SHP77 (cell line): ENCODE results near the gene TGFB3.
A peak's percentile ranks its signal among the peaks of the same experiment; 100 is the strongest.
"Not testable (repeated sequence)": the region's sequence is repeated elsewhere in the genome, so short reads cannot be mapped to it uniquely, and the experiment has no call there.

Source experiments
- DNase-seq, 2 experiments: peaks; one replicate each; lab custom pipeline; 2025; lab: John Stamatoyannopoulos, UW

Gene TGFB3

DNA sequence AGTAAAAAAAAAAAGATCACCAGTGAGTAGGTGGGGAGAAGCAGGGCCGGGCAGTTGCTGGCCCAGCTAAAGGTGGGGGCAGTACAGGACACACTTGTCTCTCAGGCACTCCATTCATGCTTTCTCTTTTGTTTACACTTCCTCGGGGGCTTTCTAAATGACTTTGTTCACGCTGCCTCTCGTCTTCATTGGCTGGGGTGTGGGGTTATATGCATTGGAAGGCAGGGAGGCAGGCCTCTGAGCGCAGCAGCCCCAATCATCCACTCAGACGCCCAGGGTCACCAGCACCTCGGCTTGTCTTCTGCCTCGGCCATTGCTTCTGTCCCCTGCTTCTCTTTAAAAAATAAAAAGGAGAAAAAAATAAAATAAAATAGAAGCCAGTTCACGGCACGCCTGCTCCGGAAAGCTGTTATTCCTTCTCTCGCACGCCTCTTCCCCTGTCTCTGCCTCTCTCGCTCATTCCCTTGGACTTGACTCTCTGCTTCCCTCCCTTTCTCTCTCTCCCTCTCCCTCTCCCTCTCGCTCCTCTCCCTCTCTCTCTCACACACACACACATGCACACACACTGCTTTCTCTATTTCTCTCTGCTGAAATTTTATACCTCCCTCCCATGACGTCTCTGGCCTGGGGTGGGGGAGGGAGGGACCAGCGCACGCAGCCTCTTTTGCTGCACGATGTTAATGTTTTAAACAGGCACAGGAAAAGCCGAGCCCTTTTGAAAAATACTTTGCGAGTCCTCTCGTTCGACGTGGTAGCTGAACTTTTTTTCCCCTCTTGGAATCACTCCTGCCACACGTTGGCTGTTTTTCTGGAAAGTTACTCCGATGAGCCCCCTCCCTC lies at the start of gene TGFB3:
TSS of gene TGFB3 (minus strand) at position 570 of the 840 bp plus-strand sequence. CDS start 1,102 bp downstream, outside the sequence.
- DNase-seq: peak; percentile 46 to 54

DNA sequence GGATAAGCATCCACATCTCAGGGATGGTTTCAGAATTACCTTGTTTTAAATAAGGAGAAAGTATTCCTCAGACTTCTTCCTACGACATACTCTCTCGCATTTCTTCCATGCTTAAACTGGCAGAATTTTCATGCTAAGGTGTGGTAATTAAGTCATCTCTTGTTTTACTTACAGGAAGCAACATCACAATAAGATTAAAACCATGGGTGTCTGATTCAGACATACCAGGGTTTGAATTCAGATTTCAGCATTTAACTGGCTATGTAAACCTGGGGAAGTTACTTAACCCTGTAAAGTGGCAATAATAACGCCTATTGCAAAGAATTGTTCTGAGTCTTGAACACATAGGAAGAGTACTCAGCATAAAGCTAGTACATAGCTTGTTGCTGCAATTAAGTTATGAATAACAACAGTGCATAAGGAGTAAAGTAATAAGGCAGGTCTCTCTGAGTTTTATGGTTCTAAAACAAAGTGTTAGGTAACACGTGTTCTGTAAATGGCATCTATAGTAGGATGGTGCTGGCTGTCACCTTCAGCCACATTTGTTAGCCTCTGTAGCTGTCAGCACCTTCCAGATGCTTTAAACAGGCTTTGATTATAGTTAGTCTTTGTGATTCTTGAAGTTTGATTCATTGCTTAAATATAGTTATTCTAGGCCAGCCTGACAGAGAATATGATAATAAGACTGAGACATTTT lies 42.6 kb upstream of the TGFB3 start:
- DNase-seq: no peak

DNA sequence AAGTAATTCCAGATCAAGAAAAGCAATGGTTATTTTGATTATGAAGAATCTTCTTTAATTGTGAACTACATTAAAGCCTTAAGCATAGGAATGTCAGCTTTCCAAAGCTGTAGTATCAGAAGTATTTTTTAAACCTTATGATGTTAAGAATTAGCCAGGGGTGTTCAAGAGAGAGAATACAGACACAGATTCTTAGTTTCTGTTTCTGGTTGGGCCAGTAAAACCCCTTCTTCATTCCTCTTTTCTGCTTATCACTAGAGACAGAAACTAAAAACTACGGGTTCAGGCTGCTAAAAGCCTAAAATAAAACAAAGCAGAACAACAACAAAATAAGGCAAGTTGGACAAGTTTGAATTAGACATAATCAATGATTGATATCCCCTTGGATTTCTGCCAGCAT lies 42.0 kb upstream of the TGFB3 start:
- DNase-seq: no peak

DNA sequence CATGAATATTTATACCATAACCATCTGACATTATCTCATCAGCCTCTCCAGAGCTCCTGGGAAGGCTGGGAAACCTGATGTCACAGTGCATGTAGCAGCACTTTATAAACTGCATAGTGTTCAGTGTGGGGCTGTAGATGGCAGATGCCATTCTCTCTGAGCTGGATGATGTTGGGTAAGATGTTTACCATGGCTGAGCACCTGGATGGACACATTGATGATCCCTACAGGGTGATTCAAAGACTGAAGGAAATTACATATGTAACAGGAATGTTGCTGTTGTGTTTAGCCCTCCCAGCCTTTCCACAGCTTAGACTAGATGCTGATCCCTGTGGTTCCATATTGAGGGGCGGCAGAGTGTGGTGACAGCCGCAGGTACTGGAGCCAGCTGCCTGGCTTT lies 41.2 kb upstream of the TGFB3 start:
- DNase-seq: no peak

DNA sequence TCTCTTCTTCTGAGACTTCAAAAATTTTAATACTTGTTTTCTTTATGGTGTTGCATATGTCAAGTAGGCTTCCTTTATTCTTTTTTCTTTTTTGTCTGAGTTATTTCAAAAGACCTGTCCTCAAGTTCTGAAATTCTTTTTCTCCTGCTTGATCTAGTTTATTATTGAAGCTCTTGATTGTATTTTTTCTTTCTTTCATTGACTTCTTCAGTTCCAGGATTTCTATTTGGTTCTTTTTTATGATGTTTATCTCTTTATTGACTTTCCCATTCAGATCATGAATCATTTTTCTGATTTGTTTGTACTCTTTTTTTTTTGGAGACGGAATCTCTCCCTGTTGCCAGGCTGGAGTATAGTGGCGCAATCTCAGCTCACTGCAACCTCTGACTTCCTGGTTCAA lies 37.9 kb upstream of the TGFB3 start:
- no peak for DNase-seq

DNA sequence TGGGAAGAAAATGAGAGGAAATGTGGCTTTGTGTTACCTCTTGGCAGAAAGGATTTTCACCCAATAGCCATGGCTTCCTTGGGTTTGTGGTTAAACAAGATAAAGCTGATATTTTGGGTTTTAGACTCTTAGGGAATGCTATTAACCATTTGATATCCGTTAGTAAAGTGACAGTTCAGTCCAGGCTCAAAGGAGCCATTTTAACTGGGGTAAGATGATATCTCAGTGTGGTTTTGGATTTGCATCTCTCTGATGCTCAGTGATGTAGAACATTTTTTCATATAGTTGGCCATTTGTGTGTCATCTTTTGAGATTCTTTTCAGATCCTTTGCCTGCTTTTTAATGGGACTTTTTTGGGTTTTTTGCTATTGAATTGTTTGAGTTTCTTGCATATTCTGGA lies 33.9 kb upstream of the TGFB3 start:
- no peak for DNase-seq

DNA sequence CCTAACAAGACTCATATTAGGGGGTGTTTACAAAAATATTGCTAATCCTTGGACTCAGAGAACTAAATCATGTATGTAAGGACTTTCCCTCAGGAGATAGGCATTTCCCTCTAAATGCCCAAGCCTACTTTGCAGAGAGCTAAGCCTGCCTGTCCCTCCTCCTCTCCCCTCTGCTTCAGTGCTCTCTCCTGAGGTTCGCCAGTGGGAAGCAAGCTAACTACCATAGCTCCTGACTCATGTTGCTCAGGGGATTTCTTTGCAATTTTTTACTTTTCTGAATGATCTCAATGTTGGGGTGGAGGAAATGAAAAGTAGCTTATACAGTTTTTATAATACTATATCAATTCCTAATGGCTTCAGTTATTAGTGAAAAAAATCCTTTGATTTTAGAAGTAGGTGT lies 33.4 kb upstream of the TGFB3 start:
- DNase-seq: no peak

DNA sequence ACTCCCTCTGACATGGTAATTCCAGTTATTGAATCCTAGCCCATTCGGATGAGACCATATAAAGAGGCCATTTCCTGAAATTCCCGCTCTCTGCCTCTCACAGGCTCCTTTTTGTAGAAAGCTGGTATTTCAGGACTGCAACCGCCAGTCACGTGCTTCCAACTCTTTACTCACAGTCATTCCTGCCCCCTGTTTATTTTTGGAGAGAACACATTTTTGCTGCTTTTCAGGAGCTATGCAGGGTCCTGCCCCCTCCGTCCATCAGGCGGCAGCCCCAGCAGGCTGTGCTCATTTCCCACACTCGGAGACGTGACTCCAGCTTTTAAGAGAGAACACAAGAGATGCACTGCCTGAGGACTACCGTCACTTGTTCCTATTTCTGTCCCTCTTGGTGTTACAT lies 30.6 kb upstream of the TGFB3 start:
- no peak for DNase-seq

DNA sequence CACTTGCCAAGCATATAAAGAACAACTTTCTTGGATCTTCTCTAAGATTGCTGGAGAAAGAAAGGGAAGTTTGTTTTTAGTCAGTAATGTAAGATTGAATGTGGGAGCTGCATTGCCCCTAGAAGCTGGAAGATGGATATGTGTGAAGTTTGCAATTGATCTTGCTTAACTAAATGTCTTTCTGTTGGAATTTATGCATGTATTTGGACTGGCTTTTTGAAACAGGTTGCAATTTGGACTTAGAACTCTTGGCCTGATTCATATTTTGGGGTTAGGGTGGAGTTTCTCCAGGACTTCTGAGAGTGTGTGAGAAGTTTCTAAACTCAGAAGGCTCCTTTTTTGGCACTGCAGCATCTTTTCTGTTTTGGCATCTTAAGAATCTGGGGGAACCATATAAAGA lies 30.1 kb upstream of the TGFB3 start:
- no peak for DNase-seq

DNA sequence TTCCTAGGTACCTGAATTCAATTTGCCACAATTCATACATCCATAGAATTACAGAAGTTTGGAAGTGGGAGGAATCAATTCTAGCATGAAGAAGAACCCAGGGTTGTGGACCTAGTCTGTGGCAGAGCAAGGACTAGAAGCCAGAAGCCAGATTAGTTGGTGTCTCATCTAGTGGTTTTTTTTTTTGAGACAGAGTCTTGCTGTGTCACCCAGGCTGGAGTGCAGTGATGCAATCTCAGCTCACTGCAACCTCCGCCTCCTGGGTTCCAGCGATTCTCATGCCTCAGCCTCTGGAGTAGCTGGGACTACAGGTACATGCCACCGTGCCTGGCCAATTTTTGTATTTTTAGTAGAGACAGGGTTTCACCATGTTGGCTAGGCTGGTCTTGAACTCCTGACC lies 27.8 kb upstream of the TGFB3 start:
- DNase-seq: not testable (repeated sequence)

DNA sequence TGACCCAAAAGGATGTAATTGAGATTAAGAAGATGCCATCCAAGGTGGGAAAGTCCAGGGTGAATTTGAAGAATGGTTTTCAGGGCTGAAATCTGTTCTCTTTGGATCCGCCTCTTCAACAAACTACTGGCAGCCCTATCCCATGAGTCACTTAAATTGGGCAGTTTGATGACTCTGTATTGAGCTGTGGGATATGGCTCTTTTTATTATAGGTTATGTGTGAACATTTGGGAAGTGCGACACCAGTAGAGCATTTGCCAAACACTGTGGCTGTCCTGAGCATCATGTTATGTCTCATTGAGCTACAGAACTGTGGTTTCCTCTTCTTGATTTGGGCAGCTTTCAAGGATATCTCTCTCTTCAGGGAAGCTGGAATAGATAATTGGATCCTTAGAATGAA lies 26.1 kb upstream of the TGFB3 start:
- DNase-seq: no peak

DNA sequence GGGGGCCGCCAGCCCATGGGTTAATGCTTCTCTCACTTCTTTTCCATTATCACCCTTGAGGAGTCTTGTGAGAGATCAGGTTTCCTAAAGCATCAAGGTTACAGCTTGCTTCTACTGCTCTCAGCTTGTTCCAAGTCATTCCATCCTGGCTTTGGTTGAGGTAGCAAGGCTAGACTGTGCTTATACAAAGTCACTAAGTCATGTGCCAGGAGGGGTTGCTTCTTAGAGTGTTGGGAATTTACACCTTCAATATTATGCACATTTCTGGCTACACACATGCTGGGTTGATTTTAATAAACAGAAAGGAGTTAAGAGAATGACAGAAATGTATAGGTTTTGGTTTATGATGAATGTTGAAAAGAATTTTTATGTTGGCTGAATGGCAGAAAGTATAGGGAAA lies 25.6 kb upstream of the TGFB3 start:
- DNase-seq: no peak

DNA sequence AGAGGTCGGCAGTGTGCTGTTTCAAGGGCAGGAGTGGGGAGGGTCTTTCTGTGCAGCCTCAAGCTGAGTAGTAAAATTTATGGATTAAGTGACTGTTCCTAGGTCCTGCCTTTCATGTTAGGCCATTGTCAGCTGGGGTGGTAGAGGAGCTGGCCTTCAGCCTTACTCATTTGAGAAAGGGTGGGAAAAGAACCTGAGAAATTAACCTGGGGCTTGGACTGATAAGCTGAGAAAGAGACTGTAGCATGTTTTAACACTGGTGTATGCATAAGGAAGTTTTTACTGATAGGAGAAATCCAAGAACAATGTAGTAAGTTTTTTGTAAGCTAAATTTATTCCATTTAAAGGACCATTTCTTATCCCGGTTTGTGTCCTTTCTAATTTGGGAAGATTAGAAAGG lies 24.5 kb upstream of the TGFB3 start:
- no peak for DNase-seq

DNA sequence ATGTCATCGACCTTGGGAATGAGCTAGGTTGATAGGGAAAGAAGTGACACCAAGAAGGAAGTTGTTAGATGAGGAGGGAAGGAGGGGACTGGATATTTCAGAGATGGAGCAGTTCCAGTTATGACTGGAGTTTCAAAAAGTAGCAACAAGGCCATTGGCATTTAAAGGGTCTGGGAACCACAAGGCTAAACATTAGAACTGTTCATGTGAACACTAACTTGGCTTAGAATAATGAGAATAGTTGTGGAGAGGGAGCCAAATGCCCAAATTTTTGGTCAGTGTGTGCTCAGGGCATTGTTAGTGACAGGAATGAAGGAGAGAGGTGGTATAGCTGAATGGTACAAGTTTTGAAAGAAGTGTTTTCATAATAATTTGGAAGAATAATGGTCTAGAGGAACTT lies 20.6 kb upstream of the TGFB3 start:
- no peak for DNase-seq

DNA sequence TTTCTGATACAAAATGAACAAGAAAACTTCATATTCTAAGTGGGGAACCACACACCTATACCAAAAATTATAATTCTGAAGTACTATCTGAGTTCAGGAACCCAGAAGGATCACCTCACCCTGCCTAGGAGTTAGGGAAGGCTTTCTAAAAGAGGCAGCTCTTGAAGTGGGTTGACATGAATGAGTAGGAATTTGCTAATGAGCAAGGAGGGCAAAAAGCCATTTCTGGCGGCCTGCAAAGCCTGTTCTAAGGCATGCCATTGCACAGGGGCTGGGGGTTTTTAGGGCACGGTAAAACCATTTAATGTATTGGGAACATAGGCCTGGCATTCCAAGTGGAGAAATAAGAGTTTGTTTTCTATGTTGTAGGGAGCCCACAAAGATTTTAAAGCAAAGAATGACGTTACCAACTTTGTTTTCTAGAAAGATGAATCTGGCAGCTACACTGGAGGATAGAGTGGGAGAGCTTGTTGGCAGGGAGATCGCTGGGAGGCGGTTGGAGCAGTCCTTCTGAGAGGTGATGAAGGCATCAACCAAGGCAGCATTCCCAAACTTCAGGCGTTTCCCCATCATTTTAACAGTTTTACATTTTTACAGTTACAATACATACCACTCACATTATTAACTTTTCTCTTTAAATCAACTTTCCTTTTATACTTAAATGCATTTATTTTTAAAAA lies 17.9 kb upstream of the TGFB3 start:
- DNase-seq: no peak

DNA sequence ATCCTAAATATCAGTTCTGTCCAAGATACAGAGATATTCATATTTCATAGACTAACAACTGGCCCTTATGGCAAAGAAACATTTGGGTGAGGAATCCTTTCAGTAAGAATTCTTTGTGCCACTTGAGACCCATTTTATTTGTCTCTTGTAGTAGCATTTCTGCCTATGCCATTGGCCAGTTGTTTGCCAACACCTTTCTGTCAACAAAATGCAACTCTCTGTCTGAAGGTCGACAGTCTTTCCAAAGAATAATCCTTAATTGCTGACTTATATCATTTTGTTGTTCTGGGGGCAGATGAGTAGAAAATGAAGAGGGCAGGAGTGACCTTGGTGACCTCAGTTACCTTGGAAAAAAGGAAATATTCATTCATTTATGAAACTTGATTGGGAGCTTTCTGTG lies 14.7 kb upstream of the TGFB3 start:
- DNase-seq: no peak

DNA sequence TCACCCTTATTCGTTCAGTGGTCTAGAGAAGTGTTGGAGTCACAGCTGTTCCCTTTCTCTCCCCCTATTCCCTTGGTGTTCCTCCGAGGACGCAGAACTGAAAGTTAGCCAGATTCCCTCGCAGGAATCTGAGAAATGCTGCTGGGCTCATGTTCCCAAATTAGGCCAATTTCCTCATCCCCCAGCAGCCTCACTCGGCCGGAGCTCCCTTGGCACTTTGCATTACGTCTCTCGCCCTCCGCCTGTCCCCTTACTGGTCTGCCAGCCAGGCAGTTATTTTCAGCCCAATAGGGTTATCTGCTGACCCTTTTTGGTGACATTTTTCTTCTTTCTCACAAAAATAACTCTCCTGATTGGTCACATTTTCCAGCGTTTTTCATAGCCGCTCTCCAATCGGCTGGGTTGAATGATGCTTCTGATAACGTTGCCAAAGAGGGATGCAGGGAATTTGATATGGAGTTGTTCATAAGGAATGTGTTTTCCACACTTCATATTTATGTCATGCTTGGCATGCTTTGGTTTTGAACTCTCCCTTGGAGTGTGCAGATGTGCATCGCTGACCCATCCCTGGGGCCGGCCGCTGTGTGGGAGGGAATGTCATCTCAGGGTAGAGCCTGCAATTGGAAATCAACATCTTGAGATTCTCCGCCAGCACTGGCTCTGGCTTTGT lies 13.7 kb upstream of the TGFB3 start:
- no peak for DNase-seq

DNA sequence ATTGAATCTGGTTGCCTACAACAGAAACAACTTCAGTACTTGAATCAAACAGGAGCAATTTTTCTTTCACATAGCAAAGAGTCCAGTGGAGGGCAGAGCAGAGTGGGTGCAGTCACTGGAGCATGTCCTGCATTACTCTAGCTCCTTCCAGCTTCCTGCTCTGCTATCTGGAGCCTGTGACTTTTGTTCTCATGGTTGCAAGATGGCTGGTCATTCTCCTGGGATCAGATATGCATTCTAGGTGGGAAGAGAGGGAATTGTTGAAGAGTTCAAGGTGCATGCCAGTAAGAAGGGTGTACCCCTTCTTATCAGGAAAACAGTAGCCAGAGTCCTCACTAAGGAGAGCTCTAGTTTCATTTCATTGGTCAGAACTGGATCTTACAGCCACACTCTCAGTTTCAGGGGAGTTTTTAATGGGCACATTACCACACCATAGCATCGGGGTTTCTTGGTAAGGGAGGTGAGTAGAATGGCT lies 11.8 kb upstream of the TGFB3 start:
- no peak for DNase-seq

DNA sequence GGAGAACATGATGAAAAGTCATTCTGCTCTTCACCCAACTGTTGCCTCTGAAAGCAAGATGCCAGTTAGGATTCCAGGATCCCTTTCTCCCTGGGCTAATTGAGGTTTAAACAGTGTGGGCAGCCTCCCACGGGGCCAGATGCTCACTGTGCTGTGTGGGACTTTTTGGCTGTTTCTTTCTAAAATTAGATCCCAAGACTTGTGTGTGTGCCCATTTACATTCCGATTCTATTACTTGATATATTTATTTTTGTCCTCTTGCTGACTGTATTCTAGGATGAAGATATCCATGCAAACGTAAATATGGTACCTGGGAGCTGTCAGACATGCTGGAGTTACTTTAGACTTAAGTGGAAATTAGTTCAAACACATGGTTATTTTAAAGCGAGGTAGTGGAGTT lies 10.0 kb upstream of the TGFB3 start:
- no peak for DNase-seq

DNA sequence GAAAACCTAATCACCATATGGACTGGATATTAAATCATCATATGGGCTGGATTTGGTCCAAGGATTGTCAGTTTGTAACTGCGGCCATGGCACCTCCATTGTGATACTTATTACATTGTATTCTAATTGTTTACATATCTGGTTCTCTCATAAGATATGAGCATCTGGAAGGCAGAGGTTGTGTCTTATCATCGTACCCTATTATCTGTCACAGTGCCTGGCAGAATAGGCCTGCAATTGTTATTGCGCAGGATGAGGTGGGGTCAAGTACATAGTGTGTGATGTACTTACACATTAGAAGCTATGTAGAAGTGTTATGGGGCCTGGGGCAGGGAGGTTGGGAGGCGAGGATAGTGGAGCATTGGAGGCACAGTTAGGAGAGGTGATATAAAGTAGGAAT lies 8.5 kb upstream of the TGFB3 start:
- DNase-seq: no peak

DNA sequence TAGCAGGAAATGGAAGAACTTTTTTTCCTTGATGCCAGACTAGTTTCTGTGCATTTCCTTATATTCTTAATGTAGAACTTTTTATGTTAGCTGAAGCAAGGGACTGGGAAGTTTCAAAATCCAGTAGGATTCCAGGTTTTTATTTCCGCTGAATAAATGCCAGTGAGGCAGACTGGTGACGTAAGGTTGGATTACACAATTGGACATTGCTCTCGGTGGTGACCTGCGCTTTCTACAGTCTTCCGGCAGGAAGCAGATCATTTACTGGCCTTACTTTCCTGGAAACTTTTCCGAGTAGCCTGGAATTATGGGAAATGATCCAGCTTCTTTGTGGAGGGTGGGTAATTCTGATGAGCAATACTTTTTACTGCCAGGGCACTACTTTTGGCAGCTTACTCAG lies 7.3 kb upstream of the TGFB3 start:
- DNase-seq: no peak

DNA sequence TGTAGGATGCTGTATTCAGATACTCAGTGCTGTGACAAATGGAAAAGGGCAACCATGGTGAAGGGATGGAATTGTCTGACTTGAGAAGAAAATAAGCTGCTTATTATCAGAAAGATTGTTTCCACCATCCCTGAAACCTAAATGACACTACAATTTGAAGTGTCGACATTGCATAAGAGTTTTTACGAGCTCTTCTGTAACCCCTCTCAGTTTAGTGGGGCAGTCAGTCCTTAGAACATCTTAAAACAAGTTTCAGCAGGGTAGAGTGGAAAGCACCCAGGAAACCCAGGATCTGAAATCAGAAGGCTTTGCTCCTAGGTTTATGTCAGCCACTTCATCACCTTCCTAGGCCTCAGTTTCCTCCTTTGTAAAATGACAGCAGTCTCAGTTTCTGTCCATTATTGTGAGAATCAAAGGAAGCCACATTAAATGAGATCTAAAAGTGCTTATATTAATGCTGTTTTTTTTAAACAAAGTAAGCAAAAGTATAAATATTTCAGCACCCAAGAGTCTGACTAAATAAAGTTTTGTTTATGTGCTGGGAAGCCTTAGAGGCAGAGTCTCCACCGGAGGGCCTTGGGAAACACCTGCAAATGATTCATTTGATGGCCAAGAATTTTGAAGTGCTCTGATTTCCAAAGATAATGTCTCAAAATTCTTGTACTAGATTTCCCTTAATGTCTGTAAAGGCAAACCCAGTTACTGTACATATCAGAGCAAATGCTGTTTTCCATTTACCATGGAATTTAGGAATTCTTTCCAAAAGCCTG lies 5.6 kb upstream of the TGFB3 start:
- no peak for DNase-seq
